GM18909 (cell line): ENCODE measurements around the gene OR51S1.
"Not testable (repeated sequence)": the region's sequence is repeated elsewhere in the genome, so short reads cannot be mapped to it uniquely, and the experiment has no call there.

Experiments
- ATAC-seq: cut with Tn5 transposase; IDR thresholded peaks from one replicate; pipeline ENCODE4 v1.9.1; 2021; ENCODE audit warnings: mild to moderate bottlenecking; ENCODE audit not compliant: unreplicated experiment, poor library complexity

Gene OR51S1

GRCh38 chr11:4809246-4809645, 39.8 kb downstream of the OR51S1 start:
- ATAC-seq = no peak

DNA sequence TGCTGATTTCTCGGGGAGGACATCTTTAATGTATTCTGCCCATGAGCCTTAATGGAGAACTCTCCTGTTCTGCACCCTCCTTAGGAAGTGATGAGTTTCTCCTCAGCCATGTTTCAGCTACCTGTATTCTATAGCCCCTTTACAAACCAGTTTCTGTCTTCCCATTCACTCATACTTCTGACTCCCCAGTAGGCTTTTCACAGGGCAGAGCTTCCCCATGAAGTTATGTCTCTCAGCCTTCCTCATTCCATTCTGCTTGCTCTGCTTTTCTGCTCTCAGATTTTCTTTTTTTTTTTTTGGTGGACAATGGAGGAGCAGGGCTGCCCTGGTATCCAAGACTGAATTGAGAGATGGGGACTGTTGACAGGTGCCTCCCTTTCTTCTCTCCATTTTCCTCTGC, 40.5 kb downstream of the OR51S1 start:
- no peak for ATAC-seq

DNA sequence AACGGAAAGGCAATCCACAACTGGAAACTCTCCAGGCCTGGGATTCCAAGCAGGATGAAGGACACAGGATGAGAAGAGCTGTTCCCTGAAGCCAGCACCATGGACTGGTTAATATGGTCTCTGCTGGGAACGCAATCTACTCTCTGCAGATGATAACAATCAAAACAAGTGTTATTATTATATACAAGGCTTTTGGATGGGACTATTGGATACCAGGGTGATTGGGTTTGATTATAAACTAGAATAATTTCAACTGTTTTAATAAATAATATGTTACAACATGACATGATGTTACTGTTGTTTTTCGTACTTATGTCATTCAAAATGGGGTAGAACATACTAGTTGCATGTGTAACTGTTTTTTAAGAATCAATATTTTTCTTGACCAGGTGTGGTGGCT, 44.7 kb downstream of the OR51S1 start, which contains the start of gene OR52R1:
OR52R1 (minus strand) TSS at position 101 of the 400 bp plus-strand sequence; CDS start at position 101, 0 bp downstream.
- ATAC-seq = no peak

- ATAC-seq = not testable (repeated sequence)
These were observed 47.7 kb downstream of the OR51S1 start for GRCh38 chr11:4801316-4801715.

GRCh38 chr11:4798427-4799183, 50.4 kb downstream of the OR51S1 start:
- ATAC-seq = no peak
